ENCODE data around the gene LCE7A.

LCE7A gene

DNA sequence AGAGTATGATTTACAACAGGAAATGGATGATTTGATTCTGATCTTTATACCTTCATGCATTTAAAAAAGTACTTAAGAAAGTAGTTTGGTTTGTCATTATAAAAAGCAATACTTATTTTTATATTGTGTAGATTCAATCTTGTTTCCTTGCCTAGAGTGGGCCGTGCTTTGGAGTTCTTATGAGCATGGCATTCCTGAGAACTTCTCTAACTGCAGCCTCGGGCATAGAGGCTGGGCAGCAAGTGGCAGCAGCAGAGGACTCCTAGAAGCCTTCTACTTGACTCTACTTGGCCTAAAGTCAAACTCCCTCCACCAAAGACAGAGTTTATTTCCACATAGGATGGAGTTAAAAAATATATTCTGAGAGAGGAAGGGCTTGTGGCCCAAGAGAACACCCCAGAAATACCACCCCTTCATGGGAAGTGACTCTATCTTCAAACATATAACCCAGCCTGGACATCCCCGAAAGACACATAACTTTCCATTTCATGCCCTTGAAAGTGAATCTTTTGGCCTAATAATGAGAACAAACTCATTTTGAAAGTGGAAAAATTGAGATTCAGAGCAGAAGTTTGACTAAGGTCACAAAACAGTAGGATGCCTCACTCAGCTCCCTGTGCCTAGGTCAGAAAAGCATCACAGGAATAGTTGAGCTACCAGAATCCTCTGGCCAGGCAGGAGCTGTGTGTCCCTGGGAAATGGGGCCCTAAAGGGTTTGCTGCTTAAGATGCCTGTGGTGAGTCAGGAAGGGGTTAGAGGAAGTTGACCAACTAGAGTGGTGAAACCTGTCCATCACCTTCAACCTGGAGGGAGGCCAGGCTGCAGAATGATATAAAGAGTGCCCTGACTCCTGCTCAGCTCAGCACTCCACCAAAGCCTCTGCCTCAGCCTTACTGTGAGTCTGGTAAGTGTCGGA lies 48.1 kb downstream of the LCE7A start, which contains the start of gene IVL:
IVL (plus strand) TSS at position 861 of the 916 bp plus-strand sequence. CDS start 1,252 bp downstream, outside the sequence.
- Histone ChIP-seq H3K9me3 (ENCODE audit: control insufficient read depth, insufficient read depth, low read depth, low read length) (no peaks in the 10 kb centered on the region), H3K4me1 (ENCODE audit: control insufficient read depth, insufficient read depth, low read length) (no peaks in the 10 kb centered on the region), H3K27ac (ENCODE audit: extremely low read depth, low read depth, low read length) (no peak within 1 kb of the TSS), H3K36me3 (ENCODE audit: control insufficient read depth in 2 of 2, insufficient read depth in 1 of 2, low read length in 2 of 2) (no peaks in the 10 kb centered on the region), H3K4me3 (ENCODE audit: low read depth, low read length) (no peak within 1 kb of the TSS)
- ChIA-PET POLR2A (interaction anchor here (0.6 kb wide), 1 partner anchor 134 kb away, joined by 5 read pairs; no protein-coding TSS in a partner anchor), CTCF (interaction anchor here (1.3 to 1.8 kb wide), 2 partner anchors 37 to 285 kb away, joined by 4 read pairs; no protein-coding TSS in a partner anchor)
- TF ChIP-seq ZNF555 (tag by site-specific recombination; conservative IDR thresholded peaks at IDR 0.05) (no peak), PRDM1 (tag by site-specific recombination; IDR thresholded peaks at IDR 0.05) (0 out of 2 replicates have a peak, but pooled peaks have one; percentile 11)
- TF ChIP-seq, protein P1, sequence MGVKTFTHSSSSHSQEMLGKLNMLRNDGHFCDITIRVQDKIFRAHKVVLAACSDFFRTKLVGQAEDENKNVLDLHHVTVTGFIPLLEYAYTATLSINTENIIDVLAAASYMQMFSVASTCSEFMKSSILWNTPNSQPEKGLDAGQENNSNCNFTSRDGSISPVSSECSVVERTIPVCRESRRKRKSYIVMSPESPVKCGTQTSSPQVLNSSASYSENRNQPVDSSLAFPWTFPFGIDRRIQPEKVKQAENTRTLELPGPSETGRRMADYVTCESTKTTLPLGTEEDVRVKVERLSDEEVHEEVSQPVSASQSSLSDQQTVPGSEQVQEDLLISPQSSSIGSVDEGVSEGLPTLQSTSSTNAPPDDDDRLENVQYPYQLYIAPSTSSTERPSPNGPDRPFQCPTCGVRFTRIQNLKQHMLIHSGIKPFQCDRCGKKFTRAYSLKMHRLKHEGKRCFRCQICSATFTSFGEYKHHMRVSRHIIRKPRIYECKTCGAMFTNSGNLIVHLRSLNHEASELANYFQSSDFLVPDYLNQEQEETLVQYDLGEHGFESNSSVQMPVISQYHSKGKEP (tag by site-specific recombination; IDR thresholded peaks at IDR 0.05): no peak

DNA sequence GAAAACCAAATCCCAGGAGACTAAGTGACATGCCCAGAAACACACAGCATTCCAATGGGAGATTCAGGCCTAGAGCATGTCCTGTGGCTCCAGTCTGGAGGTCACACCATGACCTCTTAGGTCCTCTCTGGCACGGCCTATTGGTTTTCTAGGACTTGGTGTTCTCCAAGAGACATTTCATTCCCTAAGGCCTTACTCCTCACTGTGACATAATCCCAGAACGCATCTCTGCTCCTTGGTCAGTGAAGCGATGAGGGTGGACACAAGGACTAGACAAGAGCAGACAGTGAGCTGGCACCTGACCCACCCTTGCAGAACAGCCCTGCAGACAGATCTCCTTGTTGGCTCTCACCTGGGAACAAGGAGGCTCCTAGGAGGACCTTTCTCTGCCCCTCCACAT lies 49.4 kb downstream of the LCE7A start:
- no peak overlapping the region for H3K27ac ChIP-seq (ENCODE audit: extremely low read depth, low read depth, low read length)
- no peak for TF ChIP-seq ZNF621 (tag by site-specific recombination; IDR thresholded peaks at IDR 0.05)
- no peak for TF ChIP-seq MEIS1 (CRISPR knock-in tag; IDR thresholded peaks at IDR 0.05; ENCODE audit: borderline replicate concordance)
- no peak for TF ChIP-seq ZNF23 (tag by site-specific recombination; IDR thresholded peaks at IDR 0.05; ENCODE audit: borderline replicate concordance)
- no peaks in the 10 kb centered on the region for H3K9me3 ChIP-seq (ENCODE audit: control insufficient read depth, insufficient read depth, low read depth, low read length)
- H3K4me3 ChIP-seq (ENCODE audit: low read depth, low read length): no peak overlapping the region
- ChIA-PET CTCF (interaction anchor here (1.0 kb wide), 1 partner anchor 31 kb away, joined by 3 read pairs; the partner anchor contains the start of gene SMCP), POLR2A (no interaction called here)
- H3K4me1 ChIP-seq (ENCODE audit: control insufficient read depth, insufficient read depth, low read length): no peaks in the 10 kb centered on the region
- no peaks in the 10 kb centered on the region for H3K36me3 ChIP-seq (ENCODE audit: control insufficient read depth in 2 of 2, insufficient read depth in 1 of 2, low read length in 2 of 2)
